GM12878 (cell line): ENCODE measurements around the gene RHBDF2. TPM values are rescaled to one million over a fixed set of nuclear protein-coding genes. Genes with fewer than 3 reads are reported as not detected.

Source experiments
- ATAC-seq: fragments of 200-7000 bp; cut with Tn5 transposase; 3 replicates; pipeline ENCODE4 v1.9.1; 2020; ENCODE audit warnings: mild to moderate bottlenecking, moderate library complexity
- BruUV-seq: library from RNA; stranded (reverse); fragments of 400-500 nt; replicated peaks from 2 replicates; lab custom pipeline; 2021; lab: Mats Ljungman, UMichigan
- CTCF ChIA-PET: fragments of 300-600 bp; sonication (Branson Sonifier 250); formaldehyde crosslinking; extraction: SDS; loops from one replicate; lab custom pipeline; 2021; ENCODE audit warnings: inconsistent platforms; lab: Yijun Ruan, JAX
- POLR2A ChIA-PET: fragments of 350-600 bp; formaldehyde crosslinking; extraction: SDS; loops from one replicate; lab custom pipeline; 2021; ENCODE audit warnings: inconsistent platforms; lab: Charles Lee
- RAD21 ChIA-PET: fragments of 300-600 bp; sonication (Branson Sonifier 250); formaldehyde crosslinking; loops from one replicate; lab custom pipeline; 2023; ENCODE audit warnings: antibody characterized with exemption; ENCODE audit not compliant: unreplicated experiment; lab: Charles Lee
- SMC1A ChIA-PET: fragments of 300-600 bp; sonication (Branson Sonifier 250); formaldehyde crosslinking; loops from one replicate; lab custom pipeline; 2023; ENCODE audit not compliant: unreplicated experiment, uncharacterized antibody; lab: Charles Lee
- DNase-seq: peaks from one replicate; pipeline ENCODE4 v3.0.0-alpha.2; 2011; ENCODE audit warnings: low read depth, low spot score
- FAIRE-seq: peaks from 3 replicates; lab custom pipeline; 2011; peaks lifted over from hg19 to GRCh38; lab: Jason Lieb, UNC
- H2AFZ ChIP-seq: 2 replicates; pipeline ENCODE4 v1.6.0; 2011; ENCODE audit warnings: low read depth, low read length, control low read depth; ENCODE audit not compliant: control insufficient read depth
- H3K27ac ChIP-seq: 2 replicates; pipeline ENCODE4 v1.5.1; 2011; ENCODE audit warnings: control low read depth; ENCODE audit not compliant: control insufficient read depth, insufficient read depth
- H3K27me3 ChIP-seq, 2 experiments: replicated peaks in 1 of 2; 2 replicates each; pipeline versions ENCODE4 v1.6.0 to v1.6.1; 2011; ENCODE audit warnings: low read length in 1 of 2; ENCODE audit not compliant: control insufficient read depth in 2 of 2, insufficient read depth in 2 of 2
- H3K36me3 ChIP-seq, 2 experiments: 2 replicates each; pipeline ENCODE4 v1.5.1; 2011; ENCODE audit warnings: low read length in 1 of 2; ENCODE audit not compliant: control insufficient read depth in 2 of 2, insufficient read depth in 2 of 2
- H3K4me1 ChIP-seq: 2 replicates; pipeline ENCODE4 v1.6.1; 2011; ENCODE audit warnings: mild to moderate bottlenecking, low read length, moderate library complexity, mixed read lengths; ENCODE audit not compliant: control insufficient read depth, insufficient read depth
- H3K4me2 ChIP-seq: 2 replicates; pipeline ENCODE4 v1.6.0; 2011; ENCODE audit warnings: control low read depth; ENCODE audit not compliant: control insufficient read depth, insufficient read depth
- H3K4me3 ChIP-seq: fragments of 200-600 bp; sonication (generic); 2 replicates; pipeline ENCODE4 v1.5.1; 2016
- H3K79me2 ChIP-seq: 2 replicates; pipeline ENCODE4 v1.6.0; 2011; ENCODE audit warnings: low read length; ENCODE audit not compliant: control insufficient read depth, insufficient read depth
- H3K9ac ChIP-seq: 2 replicates; pipeline ENCODE4 v1.8.0; 2011; ENCODE audit warnings: low read length, control low read depth, mixed read lengths; ENCODE audit not compliant: control insufficient read depth, insufficient read depth
- H3K9me3 ChIP-seq: replicated peaks from 3 replicates; pipeline ENCODE4 v1.5.1; 2011; ENCODE audit warnings: mild to moderate bottlenecking, low read length; ENCODE audit not compliant: control insufficient read depth, insufficient read depth
- H4K20me1 ChIP-seq: 2 replicates; pipeline ENCODE4 v1.6.0; 2011; ENCODE audit not compliant: control insufficient read depth, insufficient read depth
- CHD1 ChIP-seq: IDR thresholded peaks from 2 replicates; pipeline ENCODE4 v1.6.1; 2012; ENCODE audit warnings: low read depth, low read length, improper control_type of control experiment
- EP300 ChIP-seq, 2 experiments: fragments of 150-350 bp in 1 of 2; IDR thresholded peaks; 2 replicates each; pipeline ENCODE4 v1.6.1; 2011 to 2012; ENCODE audit warnings: low read depth in 2 of 2, low read length in 2 of 2, borderline replicate concordance in 1 of 2, improper control_type of control experiment in 1 of 2, inconsistent platforms in 1 of 2; ENCODE audit not compliant: control insufficient read depth in 1 of 2
- HDAC6 ChIP-seq: fragments of 200-600 bp; sonication (generic); IDR thresholded peaks from one replicate; pipeline ENCODE4 v1.8.0; 2017; ENCODE audit warnings: antibody characterized with exemption; ENCODE audit not compliant: unreplicated experiment
- IKZF2 ChIP-seq, 2 experiments: fragments of 450-650 bp; IDR thresholded peaks; 2 replicates each; pipeline ENCODE4 v1.6.1; 2017; ENCODE audit warnings: mild to moderate bottlenecking in 2 of 2, moderate library complexity in 2 of 2
- NR2C2 ChIP-seq: IDR thresholded peaks from 2 replicates; pipeline ENCODE4 v1.6.1; 2011; ENCODE audit warnings: borderline replicate concordance, low read depth; ENCODE audit not compliant: control insufficient read depth, insufficient read length
- PML ChIP-seq: IDR thresholded peaks from 2 replicates; pipeline ENCODE4 v1.6.1; 2012; ENCODE audit warnings: low read length, inconsistent platforms
- RCOR1 ChIP-seq: conservative IDR thresholded peaks from 2 replicates; pipeline ENCODE4 v1.6.1; 2012; ENCODE audit warnings: low read depth, low read length, improper control_type of control experiment
- RELA ChIP-seq: fragments of 450-650 bp; IDR thresholded peaks from 2 replicates; pipeline ENCODE4 v1.8.0; 2014; ENCODE audit warnings: borderline replicate concordance; ENCODE audit not compliant: partially characterized antibody
- SMAD5 ChIP-seq: IDR thresholded peaks from 2 replicates; pipeline ENCODE4 v1.6.1; 2016; ENCODE audit warnings: antibody characterized with exemption, low read depth
- SRF ChIP-seq, 2 experiments: IDR thresholded peaks; 2 replicates each; pipeline ENCODE4 v1.6.1; 2011; ENCODE audit warnings: low read depth in 2 of 2, low read length in 2 of 2, mild to moderate bottlenecking in 1 of 2, moderate library complexity in 1 of 2
- ZNF274 ChIP-seq: IDR thresholded peaks from one replicate; pipeline ENCODE4 v1.8.0; 2011; ENCODE audit not compliant: insufficient read length, insufficient read depth
- ZNF384 ChIP-seq: IDR thresholded peaks from 2 replicates; pipeline ENCODE4 v1.6.1; 2012; ENCODE audit warnings: low read depth, mild to moderate bottlenecking, low read length, improper control_type of control experiment, borderline replicate concordance
- ZSCAN29 ChIP-seq: fragments of 450-650 bp; IDR thresholded peaks from 2 replicates; pipeline ENCODE4 v1.6.1; 2017; ENCODE audit warnings: mild to moderate bottlenecking, moderate library complexity
- WGBS: methylation state at CpG from one replicate; pipeline ENCODE4 v1.1.6; 2016; ENCODE audit warnings: low lambda C conversion rate; ENCODE audit not compliant: insufficient replicate concordance, insufficient coverage; ENCODE audit errors: missing lambda C conversion rate; 5-methylcytosine and 5-hydroxymethylcytosine counted together
- in situ Hi-C: fragments of 300-500 bp; cut with MboI; formaldehyde crosslinking; loops from 9 replicates; pipeline ENCODE4 v1.14.3; 2018; ENCODE audit warnings: mixed read lengths
- intact Hi-C: fragments of 100-400 bp; cut with micrococcal nuclease; formaldehyde crosslinking; loops from one replicate; pipeline ENCODE4 v1.14.2; 2022; ENCODE audit not compliant: unreplicated experiment
- polyA plus RNA-seq, 11 experiments: library from polyadenylated mRNA; depleted of rRNA in 4 of 11; unstranded in 6 of 11; stranded (reverse) in 5 of 11; fragments of >200 nt; fragmentation: Nextera tagmentation in 4 of 11; fragmentation: Illumina TruSeq in 1 of 11; extraction: Ambion mirVana in 4 of 11; extraction: Trizol in 1 of 11; gene quantifications; 1 replicate in 1 of 11; 2 replicates in 10 of 11; pipeline versions ENCODE4 v1.2.1 to v1.2.3, GENCODE V29; 2011 to 2016; ENCODE audit warnings: inconsistent platforms in 2 of 11, missing spikeins in 2 of 11, low read depth in 1 of 11
- total RNA-seq, 4 experiments: library from RNA; depleted of rRNA in 3 of 4; stranded (reverse); fragments of >200 nt in 3 of 4; fragmentation: Illumina TruSeq in 1 of 4; extraction: Trizol in 1 of 4; gene quantifications; 2 replicates each; pipeline versions ENCODE4 v1.2.1 to v1.2.3, GENCODE V29; 2013 to 2021
- TF ChIP-seq, protein P1 (sequence below): fragments of 450-650 bp; IDR thresholded peaks from 2 replicates; pipeline ENCODE4 v1.6.1; 2018; ENCODE audit warnings: borderline replicate concordance, mild to moderate bottlenecking; ENCODE audit not compliant: partially characterized antibody

RHBDF2 gene
- total and polyA plus RNA-seq, 10 of the 15 experiments (the other 5 are each of a cell fraction or from before 2014, with no cell fraction given): 0.97 to 43.0 (median 18.7) TPM

DNA sequence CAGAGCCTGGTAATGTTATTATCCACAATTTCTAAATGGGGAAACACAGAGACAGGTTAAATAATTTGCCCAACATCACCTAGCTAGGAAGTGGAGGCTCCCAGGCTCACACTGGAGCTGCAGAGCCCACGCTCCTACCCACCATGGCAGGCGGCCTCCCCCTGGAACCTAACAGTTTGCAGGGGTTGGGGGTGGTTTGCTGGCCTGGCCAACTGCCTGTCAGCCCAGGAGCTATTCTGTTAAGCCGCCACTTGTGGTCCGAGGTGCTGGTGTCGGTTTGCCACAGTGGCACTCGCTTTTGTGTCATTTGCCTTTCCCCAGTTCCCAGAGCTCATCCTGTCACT lies 42.2 kb upstream of the RHBDF2 start:
- H3K4me1 ChIP-seq: no peaks in the 10 kb centered on the region; the same call in 1 of the 2 replicates
- DNase-seq: no peak
- ChIA-PET SMC1A (interaction anchor here (0.6 to 3.7 kb wide), 2 partner anchors 15 to 503 kb away, joined by 3 to 16 read pairs; no protein-coding TSS in a partner anchor), CTCF (interaction anchor here (0.6 to 4.7 kb wide), 5 partner anchors 9 to 246 kb away, joined by 3 to 32 read pairs (median 4); no protein-coding TSS in a partner anchor), POLR2A (no interaction called here), RAD21 (interaction anchor here (1.0 to 2.0 kb wide), 2 partner anchors 16 to 35 kb away, joined by 3 to 6 read pairs; no protein-coding TSS in a partner anchor)
- WGBS: 19% methylated on average over 6 of the region's 6 CpGs
- H3K9me3 ChIP-seq: no peaks in the 10 kb centered on the region
- H3K9ac ChIP-seq: no peak overlapping the region
- no peak for ATAC-seq
- intact Hi-C loops: no loop called here
- H3K27ac ChIP-seq: no peak overlapping the region
- no peak overlapping the region for H3K4me2 ChIP-seq
- H2AFZ ChIP-seq: no peak overlapping the region
- H4K20me1 ChIP-seq: no peaks in the 10 kb centered on the region
- H3K4me3 ChIP-seq: no peak overlapping the region
- TF ChIP-seq ZNF384 (no peak), RCOR1 (no peak), SRF (IDR thresholded peaks at IDR 0.05; ENCODE audit: low read depth in 2 of 2, low read length in 2 of 2) (no peak), HDAC6 (no peak), IKZF2 (IDR thresholded peaks at IDR 0.05) (no peak), ZSCAN29 (no peak), SMAD5 (no peak), RELA (no peak), CHD1 (no peak), NR2C2 (no peak), EP300 (IDR thresholded peaks at IDR 0.05; ENCODE audit: borderline replicate concordance in 1 of 2, control insufficient read depth in 1 of 2, low read depth in 2 of 2, low read length in 2 of 2) (no peak), PML (no peak), ZNF274 (no peak)
- TF ChIP-seq, protein P1, sequence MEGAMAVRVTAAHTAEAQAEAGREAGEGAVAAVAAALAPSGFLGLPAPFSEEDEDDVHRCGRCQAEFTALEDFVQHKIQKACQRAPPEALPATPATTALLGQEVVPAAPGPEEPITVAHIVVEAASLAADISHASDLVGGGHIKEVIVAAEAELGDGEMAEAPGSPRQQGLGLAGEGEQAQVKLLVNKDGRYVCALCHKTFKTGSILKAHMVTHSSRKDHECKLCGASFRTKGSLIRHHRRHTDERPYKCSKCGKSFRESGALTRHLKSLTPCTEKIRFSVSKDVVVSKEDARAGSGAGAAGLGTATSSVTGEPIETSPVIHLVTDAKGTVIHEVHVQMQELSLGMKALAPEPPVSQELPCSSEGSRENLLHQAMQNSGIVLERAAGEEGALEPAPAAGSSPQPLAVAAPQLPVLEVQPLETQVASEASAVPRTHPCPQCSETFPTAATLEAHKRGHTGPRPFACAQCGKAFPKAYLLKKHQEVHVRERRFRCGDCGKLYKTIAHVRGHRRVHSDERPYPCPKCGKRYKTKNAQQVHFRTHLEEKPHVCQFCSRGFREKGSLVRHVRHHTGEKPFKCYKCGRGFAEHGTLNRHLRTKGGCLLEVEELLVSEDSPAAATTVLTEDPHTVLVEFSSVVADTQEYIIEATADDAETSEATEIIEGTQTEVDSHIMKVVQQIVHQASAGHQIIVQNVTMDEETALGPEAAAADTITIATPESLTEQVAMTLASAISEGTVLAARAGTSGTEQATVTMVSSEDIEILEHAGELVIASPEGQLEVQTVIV: no peak
- in situ Hi-C loops: no loop called here
- BruUV-seq: no TSS peak
- H3K27me3 ChIP-seq: peaks cover 0 to 5% of the 10 kb centered on the region in 2 experiments; a peak in 3 of 4 replicates
- no peaks in the 10 kb centered on the region for H3K79me2 ChIP-seq
- H3K36me3 ChIP-seq: no peaks in the 10 kb centered on the region; a peak in 1 of 4 replicates
- no peak for FAIRE-seq
